CD4-positive, CD25-positive, alpha-beta regulatory T cell (primary cell): Measurements from ENCODE around the gene TDO2. TPM values are rescaled to one million over a fixed set of nuclear protein-coding genes. Genes with fewer than 3 reads are reported as not detected.

Source experiments
- ATAC-seq, 2 donors: fragments of 150-1000 bp; cut with Tn5 transposase; one replicate each; pipeline ENCODE4 v1.10.0; 2021; ENCODE audit warnings: low read depth in 2 of 2, moderate number of reproducible peaks in 2 of 2, moderate library complexity in 1 of 2
- DNase-seq, 3 donors: peaks; one replicate each; pipeline versions ENCODE4 v3.0.0 to v3.0.0-alpha.2; 2012 to 2022; ENCODE audit warnings: mixed read lengths in 1 of 3
- H3K27ac ChIP-seq: one replicate; pipeline ENCODE4 v1.7.0; 2013; ENCODE audit warnings: mild to moderate bottlenecking, low read length; ENCODE audit not compliant: insufficient read depth, poor library complexity, severe bottlenecking
- H3K27me3 ChIP-seq: one replicate; pipeline ENCODE4 v1.7.0; 2013; ENCODE audit warnings: low read length; ENCODE audit not compliant: control insufficient read depth, insufficient read depth
- H3K36me3 ChIP-seq: one replicate; pipeline ENCODE4 v1.7.0; 2013; ENCODE audit warnings: mild to moderate bottlenecking, low read length, moderate library complexity; ENCODE audit not compliant: control insufficient read depth, insufficient read depth
- H3K4me1 ChIP-seq: 2 replicates; pipeline ENCODE4 v1.7.0; 2013; ENCODE audit warnings: mild to moderate bottlenecking, low read length; ENCODE audit not compliant: insufficient read depth, control insufficient read depth, poor library complexity, severe bottlenecking
- H3K4me3 ChIP-seq: one replicate; pipeline ENCODE4 v1.7.0; 2013; ENCODE audit warnings: low read depth, mild to moderate bottlenecking, low read length, moderate library complexity
- H3K9me3 ChIP-seq, 2 experiments: 1 replicate in 1 of 2; 2 replicates in 1 of 2; pipeline ENCODE4 v1.7.0; 2013; ENCODE audit warnings: low read length in 2 of 2, mild to moderate bottlenecking in 1 of 2, moderate library complexity in 1 of 2; ENCODE audit not compliant: control insufficient read depth in 2 of 2
- H3K27ac Mint-ChIP-seq, 3 donors: one replicate each; pipeline ENCODE4 v1.8.0; 2020 to 2022; ENCODE audit warnings: mild to moderate bottlenecking in 3 of 3, mixed read lengths in 3 of 3, moderate library complexity in 2 of 3
- H3K27me3 Mint-ChIP-seq: one replicate; pipeline ENCODE4 v1.8.0; 2022; ENCODE audit warnings: mild to moderate bottlenecking, mixed read lengths
- H3K36me3 Mint-ChIP-seq: one replicate; pipeline ENCODE4 v1.8.0; 2020; ENCODE audit warnings: mixed read lengths
- H3K4me1 Mint-ChIP-seq, 4 donors: one replicate each; pipeline ENCODE4 v1.8.0; 2020 to 2022; ENCODE audit warnings: mixed read lengths in 4 of 4, mild to moderate bottlenecking in 1 of 4
- H3K4me3 Mint-ChIP-seq, 4 donors: one replicate each; pipeline ENCODE4 v1.8.0; 2020 to 2022; ENCODE audit warnings: mild to moderate bottlenecking in 4 of 4, mixed read lengths in 4 of 4, moderate library complexity in 3 of 4
- H3K9me3 Mint-ChIP-seq, 7 donors: one replicate each; pipeline ENCODE4 v1.8.0; 2020 to 2022; ENCODE audit warnings: mixed read lengths in 7 of 7, mild to moderate bottlenecking in 3 of 7, moderate library complexity in 2 of 7
- polyA plus RNA-seq, 4 donors: library from polyadenylated mRNA; unstranded; fragments of 300-500 nt; fragmentation: Illumina TruSeq; gene quantifications; one replicate each; pipeline ENCODE4 v1.2.3, GENCODE V29; 2021
- total RNA-seq: library from RNA; stranded (reverse); gene quantifications from one replicate; pipeline ENCODE4 v1.2.3, GENCODE V29; 2022

Gene TDO2
- total and polyA plus RNA-seq, 5 donors from 2014 or later, result not detected

- Histone ChIP-seq H3K4me1 (no peaks in the 10 kb centered on the region), H3K9me3 (no peaks in the 10 kb centered on the region), H3K27me3 (peaks cover 4% of the 10 kb centered on the region), H3K27ac (no peak overlapping the region), H3K4me3 (no peak overlapping the region), H3K36me3 (no peaks in the 10 kb centered on the region)
- Mint-ChIP-seq H3K4me1 (no peaks in the 10 kb centered on the region), H3K9me3 (no peaks in the 10 kb centered on the region), H3K36me3 (no peaks in the 10 kb centered on the region), H3K4me3 (no peak overlapping the region), H3K27me3 (peaks cover 5% of the 10 kb centered on the region), H3K27ac (no peak overlapping the region)
- DNase-seq (no peak), ATAC-seq (no peak)
These were observed 5.0 kb downstream of the TDO2 start for GRCh38 chr4:155908187-155909139.

- Histone ChIP-seq H3K4me3 (no peak overlapping the region), H3K4me1 (no peaks in the 10 kb centered on the region), H3K27me3 (peaks cover 4% of the 10 kb centered on the region), H3K36me3 (no peaks in the 10 kb centered on the region), H3K27ac (no peak overlapping the region), H3K9me3 (no peaks in the 10 kb centered on the region)
- Mint-ChIP-seq H3K4me3 (no peak overlapping the region), H3K9me3 (no peaks in the 10 kb centered on the region), H3K36me3 (no peaks in the 10 kb centered on the region), H3K4me1 (no peaks in the 10 kb centered on the region), H3K27me3 (peaks cover 5% of the 10 kb centered on the region), H3K27ac (no peak overlapping the region)
- DNase-seq, result no peak
- no peak for ATAC-seq
These were observed 6.2 kb downstream of the TDO2 start for GRCh38 chr4:155909615-155910226.

- H3K9me3 ChIP-seq, result no peaks in the 10 kb centered on the region
- no peaks in the 10 kb centered on the region for H3K4me1 Mint-ChIP-seq
- no peaks in the 10 kb centered on the region for H3K9me3 Mint-ChIP-seq
- peaks cover 5% of the 10 kb centered on the region for H3K27me3 Mint-ChIP-seq
- H3K4me3 ChIP-seq, result no peak overlapping the region
- H3K4me3 Mint-ChIP-seq, result no peak overlapping the region
- no peaks in the 10 kb centered on the region for H3K4me1 ChIP-seq
- peaks cover 4% of the 10 kb centered on the region for H3K27me3 ChIP-seq
- no peaks in the 10 kb centered on the region for H3K36me3 Mint-ChIP-seq
- ATAC-seq, result no peak
- no peaks in the 10 kb centered on the region for H3K36me3 ChIP-seq
- DNase-seq, result peak in 1 of 3 donors; percentile 11
- no peak overlapping the region for H3K27ac ChIP-seq
- no peak overlapping the region for H3K27ac Mint-ChIP-seq
These were observed 8.4 kb downstream of the TDO2 start for GRCh38 chr4:155911905-155912304.

GRCh38 chr4:155914782-155915181 lies 11.3 kb downstream of the TDO2 start:
- ATAC-seq (no peak), DNase-seq (no peak)
- no peak overlapping the region for H3K27ac ChIP-seq
- H3K4me1 Mint-ChIP-seq, result no peaks in the 10 kb centered on the region
- H3K27ac Mint-ChIP-seq, result no peak overlapping the region
- H3K27me3 Mint-ChIP-seq, result peaks cover 5% of the 10 kb centered on the region
- H3K27me3 ChIP-seq, result peaks cover 4% of the 10 kb centered on the region
- H3K36me3 ChIP-seq, result no peaks in the 10 kb centered on the region
- H3K4me3 Mint-ChIP-seq, result no peak overlapping the region
- H3K36me3 Mint-ChIP-seq, result no peaks in the 10 kb centered on the region
- no peaks in the 10 kb centered on the region for H3K9me3 ChIP-seq
- H3K9me3 Mint-ChIP-seq, result no peaks in the 10 kb centered on the region
- no peaks in the 10 kb centered on the region for H3K4me1 ChIP-seq
- no peak overlapping the region for H3K4me3 ChIP-seq

- no peaks in the 10 kb centered on the region for H3K27me3 Mint-ChIP-seq
- peaks cover 0 to 2% (median 0%) of the 10 kb centered on the region in 7 donors for H3K9me3 Mint-ChIP-seq
- ATAC-seq (no peak), DNase-seq (no peak)
- Histone ChIP-seq H3K27me3 (no peaks in the 10 kb centered on the region), H3K4me3 (no peak overlapping the region), H3K36me3 (peaks cover 6% of the 10 kb centered on the region), H3K9me3 (no peaks in the 10 kb centered on the region), H3K4me1 (no peaks in the 10 kb centered on the region), H3K27ac (no peak overlapping the region)
- H3K36me3 Mint-ChIP-seq, result peaks cover 35% of the 10 kb centered on the region
- no peak overlapping the region for H3K4me3 Mint-ChIP-seq
- H3K27ac Mint-ChIP-seq, result no peak overlapping the region
- H3K4me1 Mint-ChIP-seq, result no peaks in the 10 kb centered on the region
These were observed 18.1 kb downstream of the TDO2 start for GRCh38 chr4:155921597-155921996.

GRCh38 chr4:155924637-155925036 lies 21.1 kb downstream of the TDO2 start:
- Mint-ChIP-seq H3K9me3 (peaks cover 0 to 2% (median 0%) of the 10 kb centered on the region in 7 donors), H3K36me3 (peaks cover 46% of the 10 kb centered on the region), H3K27ac (no peak overlapping the region), H3K4me1 (no peaks in the 10 kb centered on the region), H3K27me3 (no peaks in the 10 kb centered on the region), H3K4me3 (no peak overlapping the region)
- H3K4me1 ChIP-seq, result no peaks in the 10 kb centered on the region
- H3K36me3 ChIP-seq, result peaks cover 13% of the 10 kb centered on the region
- no peak overlapping the region for H3K27ac ChIP-seq
- H3K27me3 ChIP-seq, result no peaks in the 10 kb centered on the region
- no peaks in the 10 kb centered on the region for H3K9me3 ChIP-seq
- ATAC-seq (no peak), DNase-seq (no peak)
- no peak overlapping the region for H3K4me3 ChIP-seq

GRCh38 chr4:155929833-155930232 lies 26.3 kb downstream of the TDO2 start:
- Mint-ChIP-seq H3K4me1 (no peaks in the 10 kb centered on the region), H3K36me3 (peaks cover 47% of the 10 kb centered on the region), H3K4me3 (no peak overlapping the region), H3K9me3 (peaks cover 0 to 7% (median 0%) of the 10 kb centered on the region in 7 donors), H3K27ac (no peak overlapping the region), H3K27me3 (no peaks in the 10 kb centered on the region)
- Histone ChIP-seq H3K4me3 (no peak overlapping the region), H3K9me3 (no peaks in the 10 kb centered on the region), H3K36me3 (peaks cover 13% of the 10 kb centered on the region), H3K27me3 (no peaks in the 10 kb centered on the region), H3K4me1 (no peaks in the 10 kb centered on the region), H3K27ac (no peak overlapping the region)
- no peak for ATAC-seq
- no peak for DNase-seq
